HEK293 (cell line): Measurements from ENCODE around the gene KCNF1.
A peak's percentile ranks its signal among the peaks of the same experiment; 100 is the strongest.

Source experiments
- CTCF ChIA-PET: fragments of 350-600 bp; formaldehyde crosslinking; extraction: SDS; loops from one replicate; lab custom pipeline; 2021; ENCODE audit warnings: antibody characterized with exemption; lab: Yijun Ruan, JAX
- POLR2A ChIA-PET: fragments of 300-600 bp; formaldehyde crosslinking; extraction: SDS; loops from one replicate; lab custom pipeline; 2020; ENCODE audit warnings: antibody characterized with exemption, inconsistent platforms; lab: Yijun Ruan, JAX
- H3K27ac ChIP-seq: fragments of 200-500 bp; sonication (Bioruptor generic); 2 replicates; pipeline ENCODE4 v1.5.1; 2014; ENCODE audit warnings: low read depth, low read length, control low read depth, inconsistent platforms; ENCODE audit errors: extremely low read depth
- H3K36me3 ChIP-seq, 2 experiments: fragments of 200-500 bp in 1 of 2; sonication (Bioruptor generic) in 1 of 2; 1 replicate in 1 of 2; 2 replicates in 1 of 2; pipeline ENCODE4 v1.5.1; 2014 to 2017; ENCODE audit warnings: inconsistent platforms in 2 of 2, low read length in 2 of 2; ENCODE audit not compliant: control insufficient read depth in 2 of 2, insufficient read depth in 1 of 2
- H3K4me1 ChIP-seq: fragments of 200-500 bp; sonication (Bioruptor generic); 2 replicates; pipeline ENCODE4 v1.5.1; 2014; ENCODE audit warnings: mild to moderate bottlenecking, low read length, inconsistent platforms; ENCODE audit not compliant: control insufficient read depth, insufficient read depth
- H3K4me3 ChIP-seq: 2 replicates; pipeline ENCODE4 v1.5.1; 2011; ENCODE audit warnings: low read depth, mild to moderate bottlenecking, control low read depth, low read length, moderate library complexity
- H3K9me3 ChIP-seq: fragments of 200-500 bp; sonication (Bioruptor generic); 2 replicates; pipeline ENCODE4 v1.5.1; 2014; ENCODE audit warnings: low read depth, low read length, inconsistent platforms; ENCODE audit not compliant: control insufficient read depth, insufficient read depth
- EGR2 ChIP-seq: fragments of 450-650 bp; formaldehyde crosslinking; IDR thresholded peaks from 2 replicates; pipeline ENCODE4 v1.5.1; 2016; ENCODE audit warnings: low read depth, missing biosample characterization, missing genetic modification characterization
- SP7 ChIP-seq: fragments of 450-650 bp; formaldehyde crosslinking; IDR thresholded peaks from 2 replicates; pipeline ENCODE4 v1.5.1; 2016; ENCODE audit warnings: missing biosample characterization, missing genetic modification characterization
- ZBTB20 ChIP-seq: fragments of 450-650 bp; formaldehyde crosslinking; IDR thresholded peaks from 2 replicates; pipeline ENCODE4 v1.5.1; 2016; ENCODE audit warnings: missing biosample characterization, missing genetic modification characterization
- ZBTB8A ChIP-seq: fragments of 450-650 bp; formaldehyde crosslinking; IDR thresholded peaks from 2 replicates; pipeline ENCODE4 v1.5.1; 2016; ENCODE audit warnings: missing biosample characterization, missing genetic modification characterization
- ZFHX2 ChIP-seq: fragments of 450-650 bp; formaldehyde crosslinking; conservative IDR thresholded peaks from 2 replicates; pipeline ENCODE4 v1.5.1; 2016; ENCODE audit warnings: missing biosample characterization, missing genetic modification characterization
- ZNF114 ChIP-seq: fragments of 450-650 bp; formaldehyde crosslinking; IDR thresholded peaks from 2 replicates; pipeline ENCODE4 v1.5.0; 2017; ENCODE audit warnings: missing biosample characterization, missing genetic modification characterization
- ZNF211 ChIP-seq: fragments of 450-650 bp; formaldehyde crosslinking; IDR thresholded peaks from 2 replicates; pipeline ENCODE4 v1.5.1; 2016; ENCODE audit warnings: low read depth, missing biosample characterization, missing genetic modification characterization
- ZNF24 ChIP-seq: fragments of 450-650 bp; formaldehyde crosslinking; IDR thresholded peaks from 2 replicates; pipeline ENCODE4 v1.5.1; 2016; ENCODE audit warnings: missing biosample characterization, missing genetic modification characterization
- ZNF248 ChIP-seq: fragments of 450-650 bp; formaldehyde crosslinking; IDR thresholded peaks from 2 replicates; pipeline ENCODE4 v1.5.1; 2017; ENCODE audit warnings: missing biosample characterization, missing genetic modification characterization
- ZNF629 ChIP-seq: fragments of 450-650 bp; formaldehyde crosslinking; IDR thresholded peaks from 2 replicates; pipeline ENCODE4 v1.5.1; 2017; ENCODE audit warnings: missing biosample characterization, missing genetic modification characterization
- ZSCAN30 ChIP-seq: fragments of 450-650 bp; IDR thresholded peaks from 2 replicates; pipeline ENCODE4 v1.5.1; 2018; ENCODE audit warnings: missing biosample characterization, mild to moderate bottlenecking, missing genetic modification characterization, moderate library complexity
- TF ChIP-seq, protein P1 (sequence below): fragments of 450-650 bp; formaldehyde crosslinking; conservative IDR thresholded peaks from 2 replicates; pipeline ENCODE4 v1.5.1; 2016; ENCODE audit warnings: low read depth, missing biosample characterization, missing genetic modification characterization
- TF ChIP-seq, protein P2 (sequence below): fragments of 450-650 bp; formaldehyde crosslinking; IDR thresholded peaks from 2 replicates; pipeline ENCODE4 v1.5.1; 2016; ENCODE audit warnings: missing biosample characterization, missing genetic modification characterization
- TF ChIP-seq, protein P3 (sequence below): fragments of 450-650 bp; formaldehyde crosslinking; conservative IDR thresholded peaks from 2 replicates; pipeline ENCODE4 v1.5.1; 2016; ENCODE audit warnings: low read depth, missing biosample characterization, missing genetic modification characterization

The KCNF1 gene

DNA sequence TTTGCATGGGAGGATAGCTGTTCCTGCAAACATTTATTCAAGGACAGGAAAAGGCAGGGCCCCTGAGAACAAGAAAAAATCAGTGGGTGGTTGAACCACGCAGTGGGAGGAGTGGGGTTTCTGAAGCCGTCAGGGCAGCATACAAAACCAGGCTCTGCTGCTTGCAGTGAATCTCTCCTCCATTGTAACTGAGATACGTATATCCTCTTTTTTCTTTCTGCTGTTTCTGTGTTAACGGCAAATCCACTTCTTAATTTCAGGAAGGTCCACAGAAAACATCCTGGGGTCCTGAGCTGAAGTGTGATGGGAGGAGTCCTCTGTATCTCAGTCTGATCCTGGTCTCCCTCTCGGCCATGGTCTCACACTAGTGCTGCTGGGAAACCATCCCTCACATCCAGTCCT, 27.2 kb upstream of the KCNF1 start:
- CTCF ChIA-PET, result interaction anchor here (0.7 to 1.0 kb wide), 2 partner anchors 30 to 1304 kb away, joined by 3 to 4 read pairs; no protein-coding TSS in a partner anchor
- TF ChIP-seq ZNF211 (tag by site-specific recombination) (no peak), EGR2 (tag by site-specific recombination) (peak; percentile 64), ZFHX2 (tag by site-specific recombination) (peak; percentile 65)
- H3K9me3 ChIP-seq, result no peaks in the 10 kb centered on the region
- no peaks in the 10 kb centered on the region for H3K36me3 ChIP-seq
- H3K4me1 ChIP-seq, result no peaks in the 10 kb centered on the region
- no peak overlapping the region for H3K4me3 ChIP-seq
- no peak overlapping the region for H3K27ac ChIP-seq
- POLR2A ChIA-PET, result no interaction called here

DNA sequence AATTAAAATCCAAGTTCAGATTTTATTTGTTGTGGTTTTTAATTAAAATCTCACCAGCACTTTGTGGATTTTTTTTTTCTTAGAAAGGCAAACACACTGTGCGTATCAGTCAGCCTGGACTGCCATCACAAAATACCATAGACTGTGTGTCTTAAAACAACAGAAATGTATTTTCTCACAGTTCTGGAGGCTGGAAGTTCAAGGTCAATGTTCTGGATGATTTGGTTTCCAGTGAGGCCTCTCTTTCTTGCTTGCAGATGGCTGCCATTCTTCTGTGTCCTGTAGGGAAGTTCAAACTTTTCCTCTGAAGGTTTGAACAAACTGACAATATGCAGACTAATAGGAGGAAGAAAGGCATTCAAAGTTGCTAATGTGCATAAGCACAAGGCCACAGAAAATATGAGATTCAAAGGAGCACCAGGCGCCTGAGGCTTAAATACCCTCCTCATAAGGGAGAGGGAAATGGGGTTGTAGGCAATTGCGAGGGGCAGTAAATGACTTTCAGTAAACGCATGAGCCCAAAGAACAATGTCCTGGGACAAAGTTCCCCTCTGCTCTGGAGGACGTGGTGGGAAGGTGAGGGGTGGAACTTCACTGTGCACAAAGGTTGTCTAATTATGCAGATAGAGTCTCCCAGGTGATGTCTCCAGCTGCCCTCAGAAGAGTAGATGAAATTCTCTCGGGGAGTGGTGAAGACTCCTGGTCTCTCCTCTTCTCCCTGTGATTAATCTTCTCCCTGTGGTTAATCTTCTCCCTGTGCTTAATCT, 26.5 kb upstream of the KCNF1 start:
- Histone ChIP-seq H3K36me3 (no peaks in the 10 kb centered on the region), H3K9me3 (no peaks in the 10 kb centered on the region), H3K4me3 (no peak overlapping the region), H3K27ac (no peak overlapping the region), H3K4me1 (no peaks in the 10 kb centered on the region)
- no peak for TF ChIP-seq ZNF114 (tag by site-specific recombination)
- TF ChIP-seq, protein P1, sequence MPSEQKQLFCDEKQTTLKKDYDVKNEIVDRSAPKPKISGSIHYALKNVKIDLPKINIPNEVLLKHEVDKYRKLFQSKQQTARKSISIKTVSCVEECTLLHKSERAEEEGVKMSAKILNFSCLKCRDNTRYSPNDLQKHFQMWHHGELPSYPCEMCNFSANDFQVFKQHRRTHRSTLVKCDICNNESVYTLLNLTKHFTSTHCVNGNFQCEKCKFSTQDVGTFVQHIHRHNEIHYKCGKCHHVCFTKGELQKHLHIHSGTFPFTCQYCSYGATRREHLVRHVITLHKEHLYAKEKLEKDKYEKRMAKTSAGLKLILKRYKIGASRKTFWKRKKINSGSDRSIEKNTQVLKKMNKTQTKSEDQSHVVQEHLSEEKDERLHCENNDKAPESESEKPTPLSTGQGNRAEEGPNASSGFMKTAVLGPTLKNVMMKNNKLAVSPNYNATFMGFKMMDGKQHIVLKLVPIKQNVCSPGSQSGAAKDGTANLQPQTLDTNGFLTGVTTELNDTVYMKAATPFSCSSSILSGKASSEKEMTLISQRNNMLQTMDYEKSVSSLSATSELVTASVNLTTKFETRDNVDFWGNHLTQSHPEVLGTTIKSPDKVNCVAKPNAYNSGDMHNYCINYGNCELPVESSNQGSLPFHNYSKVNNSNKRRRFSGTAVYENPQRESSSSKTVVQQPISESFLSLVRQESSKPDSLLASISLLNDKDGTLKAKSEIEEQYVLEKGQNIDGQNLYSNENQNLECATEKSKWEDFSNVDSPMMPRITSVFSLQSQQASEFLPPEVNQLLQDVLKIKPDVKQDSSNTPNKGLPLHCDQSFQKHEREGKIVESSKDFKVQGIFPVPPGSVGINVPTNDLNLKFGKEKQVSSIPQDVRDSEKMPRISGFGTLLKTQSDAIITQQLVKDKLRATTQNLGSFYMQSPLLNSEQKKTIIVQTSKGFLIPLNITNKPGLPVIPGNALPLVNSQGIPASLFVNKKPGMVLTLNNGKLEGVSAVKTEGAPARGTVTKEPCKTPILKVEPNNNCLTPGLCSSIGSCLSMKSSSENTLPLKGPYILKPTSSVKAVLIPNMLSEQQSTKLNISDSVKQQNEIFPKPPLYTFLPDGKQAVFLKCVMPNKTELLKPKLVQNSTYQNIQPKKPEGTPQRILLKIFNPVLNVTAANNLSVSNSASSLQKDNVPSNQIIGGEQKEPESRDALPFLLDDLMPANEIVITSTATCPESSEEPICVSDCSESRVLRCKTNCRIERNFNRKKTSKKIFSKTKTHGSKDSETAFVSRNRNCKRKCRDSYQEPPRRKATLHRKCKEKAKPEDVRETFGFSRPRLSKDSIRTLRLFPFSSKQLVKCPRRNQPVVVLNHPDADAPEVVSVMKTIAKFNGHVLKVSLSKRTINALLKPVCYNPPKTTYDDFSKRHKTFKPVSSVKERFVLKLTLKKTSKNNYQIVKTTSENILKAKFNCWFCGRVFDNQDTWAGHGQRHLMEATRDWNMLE, result no peak
- no peak for TF ChIP-seq ZNF629 (tag by site-specific recombination)
- TF ChIP-seq ZBTB20 (tag by site-specific recombination), result no peak
- no peak for TF ChIP-seq ZNF248
- no peak for TF ChIP-seq ZBTB8A
- TF ChIP-seq SP7 (tag by site-specific recombination), result no peak
- TF ChIP-seq, protein P2, sequence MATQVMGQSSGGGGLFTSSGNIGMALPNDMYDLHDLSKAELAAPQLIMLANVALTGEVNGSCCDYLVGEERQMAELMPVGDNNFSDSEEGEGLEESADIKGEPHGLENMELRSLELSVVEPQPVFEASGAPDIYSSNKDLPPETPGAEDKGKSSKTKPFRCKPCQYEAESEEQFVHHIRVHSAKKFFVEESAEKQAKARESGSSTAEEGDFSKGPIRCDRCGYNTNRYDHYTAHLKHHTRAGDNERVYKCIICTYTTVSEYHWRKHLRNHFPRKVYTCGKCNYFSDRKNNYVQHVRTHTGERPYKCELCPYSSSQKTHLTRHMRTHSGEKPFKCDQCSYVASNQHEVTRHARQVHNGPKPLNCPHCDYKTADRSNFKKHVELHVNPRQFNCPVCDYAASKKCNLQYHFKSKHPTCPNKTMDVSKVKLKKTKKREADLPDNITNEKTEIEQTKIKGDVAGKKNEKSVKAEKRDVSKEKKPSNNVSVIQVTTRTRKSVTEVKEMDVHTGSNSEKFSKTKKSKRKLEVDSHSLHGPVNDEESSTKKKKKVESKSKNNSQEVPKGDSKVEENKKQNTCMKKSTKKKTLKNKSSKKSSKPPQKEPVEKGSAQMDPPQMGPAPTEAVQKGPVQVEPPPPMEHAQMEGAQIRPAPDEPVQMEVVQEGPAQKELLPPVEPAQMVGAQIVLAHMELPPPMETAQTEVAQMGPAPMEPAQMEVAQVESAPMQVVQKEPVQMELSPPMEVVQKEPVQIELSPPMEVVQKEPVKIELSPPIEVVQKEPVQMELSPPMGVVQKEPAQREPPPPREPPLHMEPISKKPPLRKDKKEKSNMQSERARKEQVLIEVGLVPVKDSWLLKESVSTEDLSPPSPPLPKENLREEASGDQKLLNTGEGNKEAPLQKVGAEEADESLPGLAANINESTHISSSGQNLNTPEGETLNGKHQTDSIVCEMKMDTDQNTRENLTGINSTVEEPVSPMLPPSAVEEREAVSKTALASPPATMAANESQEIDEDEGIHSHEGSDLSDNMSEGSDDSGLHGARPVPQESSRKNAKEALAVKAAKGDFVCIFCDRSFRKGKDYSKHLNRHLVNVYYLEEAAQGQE (tag by site-specific recombination), result no peak
- TF ChIP-seq, protein P3, sequence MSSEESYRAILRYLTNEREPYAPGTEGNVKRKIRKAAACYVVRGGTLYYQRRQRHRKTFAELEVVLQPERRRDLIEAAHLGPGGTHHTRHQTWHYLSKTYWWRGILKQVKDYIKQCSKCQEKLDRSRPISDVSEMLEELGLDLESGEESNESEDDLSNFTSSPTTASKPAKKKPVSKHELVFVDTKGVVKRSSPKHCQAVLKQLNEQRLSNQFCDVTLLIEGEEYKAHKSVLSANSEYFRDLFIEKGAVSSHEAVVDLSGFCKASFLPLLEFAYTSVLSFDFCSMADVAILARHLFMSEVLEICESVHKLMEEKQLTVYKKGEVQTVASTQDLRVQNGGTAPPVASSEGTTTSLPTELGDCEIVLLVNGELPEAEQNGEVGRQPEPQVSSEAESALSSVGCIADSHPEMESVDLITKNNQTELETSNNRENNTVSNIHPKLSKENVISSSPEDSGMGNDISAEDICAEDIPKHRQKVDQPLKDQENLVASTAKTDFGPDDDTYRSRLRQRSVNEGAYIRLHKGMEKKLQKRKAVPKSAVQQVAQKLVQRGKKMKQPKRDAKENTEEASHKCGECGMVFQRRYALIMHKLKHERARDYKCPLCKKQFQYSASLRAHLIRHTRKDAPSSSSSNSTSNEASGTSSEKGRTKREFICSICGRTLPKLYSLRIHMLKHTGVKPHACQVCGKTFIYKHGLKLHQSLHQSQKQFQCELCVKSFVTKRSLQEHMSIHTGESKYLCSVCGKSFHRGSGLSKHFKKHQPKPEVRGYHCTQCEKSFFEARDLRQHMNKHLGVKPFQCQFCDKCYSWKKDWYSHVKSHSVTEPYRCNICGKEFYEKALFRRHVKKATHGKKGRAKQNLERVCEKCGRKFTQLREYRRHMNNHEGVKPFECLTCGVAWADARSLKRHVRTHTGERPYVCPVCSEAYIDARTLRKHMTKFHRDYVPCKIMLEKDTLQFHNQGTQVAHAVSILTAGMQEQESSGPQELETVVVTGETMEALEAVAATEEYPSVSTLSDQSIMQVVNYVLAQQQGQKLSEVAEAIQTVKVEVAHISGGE, result no peak
- TF ChIP-seq ZNF24 (tag by site-specific recombination), result no peak
- TF ChIP-seq ZSCAN30 (tag by site-specific recombination), result no peak
- POLR2A ChIA-PET, result no interaction called here
- CTCF ChIA-PET, result interaction anchor here (0.7 to 1.3 kb wide), 2 partner anchors 53 to 1303 kb away, joined by 4 to 6 read pairs; no protein-coding TSS in a partner anchor
